GM13976 (cell line): ENCODE measurements around the gene BIRC5.

Experiments used
- DNase-seq: peaks from one replicate; pipeline ENCODE4 v3.0.0; 2012; ENCODE audit warnings: low spot score
- CTCF ChIP-seq: IDR thresholded peaks from 2 replicates; pipeline ENCODE4 v1.5.1; 2012; ENCODE audit warnings: borderline replicate concordance, mild to moderate bottlenecking; ENCODE audit not compliant: insufficient read depth; ENCODE audit errors: extremely low read depth, missing control alignments, control extremely low read depth
- in situ Hi-C: fragments of 300-500 bp; cut with MboI; formaldehyde crosslinking; loops from one replicate; pipeline ENCODE4 v1.12.0; 2022; ENCODE audit warnings: low sequenced_read_pairs, mixed read lengths, inconsistent platforms; ENCODE audit not compliant: unreplicated experiment

Gene BIRC5

GRCh38 chr17:78224231-78225087 lies 10.4 kb downstream of the BIRC5 start:
- no peak for DNase-seq
- TF ChIP-seq CTCF: no peak
- in situ Hi-C loops: no loop called here

- no peak for TF ChIP-seq CTCF
- in situ Hi-C loops: no loop called here
- DNase-seq: no peak
Observed at GRCh38 chr17:78225088-78225865, 11.2 kb downstream of the BIRC5 start.

- in situ Hi-C loops: no loop called here
- DNase-seq: no peak
- TF ChIP-seq CTCF: no peak
Observed at GRCh38 chr17:78226055-78226758, 12.2 kb downstream of the BIRC5 start.

GRCh38 chr17:78226759-78227454 lies 12.9 kb downstream of the BIRC5 start:
- in situ Hi-C loops: no loop called here
- no peak for DNase-seq
- no peak for TF ChIP-seq CTCF

- DNase-seq: no peak
- in situ Hi-C loops: no loop called here
- no peak for TF ChIP-seq CTCF
Observed at GRCh38 chr17:78227455-78227916, 13.4 kb downstream of the BIRC5 start.

GRCh38 chr17:78228176-78228575 lies 14.1 kb downstream of the BIRC5 start:
- in situ Hi-C loops: no loop called here
- TF ChIP-seq CTCF: no peak
- no peak for DNase-seq
